Keratinocyte (primary cell): Measurements from ENCODE around the gene PFKP. TPM values are rescaled to one million over a fixed set of nuclear protein-coding genes. Genes with fewer than 3 reads are reported as not detected.

Experiments
- DNase-seq: peaks from one replicate; pipeline ENCODE4 v3.0.0-alpha.2; 2011; ENCODE audit warnings: low read depth, missing footprints, low spot score
- FAIRE-seq: peaks from 2 replicates; lab custom pipeline; 2011; peaks lifted over from hg19 to GRCh38; lab: Jason Lieb, UNC
- H2AFZ ChIP-seq: 2 replicates; pipeline ENCODE4 v1.6.0; 2012; ENCODE audit warnings: low read length, control low read depth, inconsistent platforms; ENCODE audit not compliant: control insufficient read depth
- H3K27ac ChIP-seq: 2 replicates; pipeline ENCODE4 v1.5.1; 2011; ENCODE audit warnings: low read length; ENCODE audit not compliant: control insufficient read depth, insufficient read depth
- H3K27me3 ChIP-seq: 3 replicates; pipeline ENCODE4 v1.6.0; 2011; ENCODE audit warnings: low read length; ENCODE audit not compliant: control insufficient read depth, insufficient read depth; ENCODE audit errors: extremely low read depth
- H3K36me3 ChIP-seq, 2 experiments: 2 replicates in 1 of 2; 3 replicates in 1 of 2; pipeline ENCODE4 v1.5.1; 2011; ENCODE audit warnings: low read length in 2 of 2, mild to moderate bottlenecking in 1 of 2; ENCODE audit not compliant: control insufficient read depth in 2 of 2, insufficient read depth in 2 of 2; ENCODE audit errors: extremely low read depth in 1 of 2
- H3K4me1 ChIP-seq: 3 replicates; pipeline ENCODE4 v1.5.1; 2011; ENCODE audit warnings: low read length; ENCODE audit not compliant: control insufficient read depth, insufficient read depth; ENCODE audit errors: extremely low read depth
- H3K4me2 ChIP-seq: 3 replicates; pipeline ENCODE4 v1.6.0; 2011; ENCODE audit warnings: low read depth, low read length; ENCODE audit not compliant: control insufficient read depth, insufficient read depth; ENCODE audit errors: extremely low read depth
- H3K4me3 ChIP-seq, 3 experiments: fragments of 200-600 bp in 1 of 3; sonication (generic) in 1 of 3; 2 replicates in 2 of 3; 3 replicates in 1 of 3; pipeline ENCODE4 v1.5.1; 2011 to 2016; ENCODE audit warnings: low read length in 3 of 3, mild to moderate bottlenecking in 3 of 3, control low read depth in 2 of 3, inconsistent platforms in 1 of 3, low read depth in 1 of 3, mixed read lengths in 1 of 3, mixed run types in 1 of 3, moderate library complexity in 1 of 3; ENCODE audit not compliant: control insufficient read depth in 2 of 3, insufficient read depth in 2 of 3; ENCODE audit errors: extremely low read depth in 1 of 3
- H3K79me2 ChIP-seq: 2 replicates; pipeline ENCODE4 v1.6.0; 2012; ENCODE audit warnings: low read length; ENCODE audit not compliant: control insufficient read depth, insufficient read depth
- H3K9ac ChIP-seq: 3 replicates; pipeline ENCODE4 v1.6.0; 2011; ENCODE audit warnings: low read length; ENCODE audit not compliant: control insufficient read depth, insufficient read depth; ENCODE audit errors: extremely low read depth
- H3K9me1 ChIP-seq: 3 replicates; pipeline ENCODE4 v1.6.0; 2011; ENCODE audit warnings: low read length; ENCODE audit not compliant: control insufficient read depth, insufficient read depth; ENCODE audit errors: extremely low read depth
- H3K9me3 ChIP-seq: 2 replicates; pipeline ENCODE4 v1.5.1; 2012; ENCODE audit warnings: low read depth, low read length; ENCODE audit not compliant: control insufficient read depth
- H4K20me1 ChIP-seq: 3 replicates; pipeline ENCODE4 v1.6.0; 2011; ENCODE audit warnings: low read length; ENCODE audit not compliant: control insufficient read depth, insufficient read depth; ENCODE audit errors: extremely low read depth
- CTCF ChIP-seq, 3 experiments: IDR thresholded peaks in 1 of 3; conservative IDR thresholded peaks in 1 of 3; optimal IDR thresholded peaks in 1 of 3; 2 replicates in 2 of 3; 3 replicates in 1 of 3; pipeline versions ENCODE3 to v1.5.1; 2011; ENCODE audit warnings: low read length in 3 of 3, mild to moderate bottlenecking in 3 of 3, moderate library complexity in 2 of 3, control low read depth in 1 of 3, inconsistent platforms in 1 of 3; ENCODE audit not compliant: insufficient read depth in 2 of 3; ENCODE audit errors: extremely low read depth in 1 of 3
- EZH2 ChIP-seq: IDR thresholded peaks from one replicate; pipeline ENCODE4 v1.6.1; 2012; ENCODE audit warnings: inconsistent platforms, mild to moderate bottlenecking, low read length, moderate library complexity
- dilution Hi-C: fragments of 300-500 bp; cut with MboI; formaldehyde crosslinking; loops from one replicate; pipeline ENCODE4 v1.7.0; 2020; ENCODE audit warnings: low sequenced_read_pairs; ENCODE audit not compliant: extremely low pct_ligation_motif_present
- polyA plus RNA-seq, 5 experiments: library from polyadenylated mRNA; depleted of rRNA in 3 of 5; stranded (reverse) in 3 of 5; stranded (forward) in 1 of 5; unstranded in 1 of 5; fragments of >200 nt; gene quantifications; 1 replicate in 1 of 5; 2 replicates in 3 of 5; 3 replicates in 1 of 5; pipeline versions ENCODE4 v1.2.1 to v1.2.3, GENCODE V29; 2011 to 2012; ENCODE audit warnings: missing spikeins in 2 of 5, low read depth in 1 of 5, low replicate concordance in 1 of 5

PFKP gene
- polyA plus RNA-seq, 1 donor (not counting 4 experiments of a cell fraction or from before 2014, with no cell fraction given) = 117 TPM

- Histone ChIP-seq H3K4me3 (no peak overlapping the region), H3K27ac (no peak overlapping the region), H3K4me1 (peaks cover 13% of the 10 kb centered on the region), H3K27me3 (no peaks in the 10 kb centered on the region), H4K20me1 (no peaks in the 10 kb centered on the region), H3K36me3 (peaks cover 47 to 48% of the 10 kb centered on the region in 2 experiments), H3K9ac (no peak overlapping the region), H3K4me2 (no peak overlapping the region), H2AFZ (no peak overlapping the region), H3K79me2 (peaks cover 2% of the 10 kb centered on the region), H3K9me1 (peaks cover 3% of the 10 kb centered on the region), H3K9me3 (no peaks in the 10 kb centered on the region)
- DNase-seq = no peak
- dilution Hi-C loops = no loop called here
- FAIRE-seq = no peak
- TF ChIP-seq EZH2 (no peak), CTCF (optimal IDR thresholded peaks at IDR 0.05 in 1 of 3, IDR thresholded peaks at IDR 0.05 in 1 of 3, conservative IDR thresholded peaks at IDR 0.05 in 1 of 3; ENCODE audit: extremely low read depth in 1 of 3, insufficient read depth in 2 of 3, low read length in 3 of 3) (no peak)
These were observed 50.1 kb downstream of the PFKP start for GRCh38 chr10:3117486-3117885.

- TF ChIP-seq EZH2 (no peak), CTCF (optimal IDR thresholded peaks at IDR 0.05 in 1 of 3, IDR thresholded peaks at IDR 0.05 in 1 of 3, conservative IDR thresholded peaks at IDR 0.05 in 1 of 3; ENCODE audit: extremely low read depth in 1 of 3, insufficient read depth in 2 of 3, low read length in 3 of 3) (no peak)
- Histone ChIP-seq H2AFZ (no peak overlapping the region), H3K9ac (no peak overlapping the region), H3K27me3 (no peaks in the 10 kb centered on the region), H3K27ac (no peak overlapping the region), H3K4me1 (peaks cover 13% of the 10 kb centered on the region), H3K9me3 (no peaks in the 10 kb centered on the region), H3K36me3 (peaks cover 48 to 49% of the 10 kb centered on the region in 2 experiments), H3K9me1 (peaks cover 3% of the 10 kb centered on the region), H3K4me2 (no peak overlapping the region), H3K4me3 (no peak overlapping the region), H3K79me2 (peaks cover 5% of the 10 kb centered on the region), H4K20me1 (no peaks in the 10 kb centered on the region)
- dilution Hi-C loops = no loop called here
- no peak for DNase-seq
- no peak for FAIRE-seq
These were observed 51.3 kb downstream of the PFKP start for GRCh38 chr10:3118641-3119091.
